Adrenal gland (tissue), 12 donors: ENCODE results near the gene PFAS. TPM values are rescaled to one million over a fixed set of nuclear protein-coding genes. Genes with fewer than 3 reads are reported as not detected.

ENCODE experiments used
- DNase-seq, 7 donors: peaks; one replicate each; pipeline ENCODE4 v3.0.0-alpha.2; 2019 to 2020
- H3K27ac ChIP-seq, 5 donors: fragments of 200-600 bp; sonication (generic) in 4 of 5; 1 replicate in 3 of 5; 2 replicates in 2 of 5; pipeline versions ENCODE4 v1.5.1 to v1.8.0; 2016 to 2020; ENCODE audit warnings: mild to moderate bottlenecking in 1 of 5
- H3K27me3 ChIP-seq: fragments of 200-600 bp; 2 replicates; pipeline ENCODE4 v1.8.0; 2021
- H3K36me3 ChIP-seq, 2 donors: fragments of 200-600 bp; replicated peaks in 1 of 2; 1 replicate in 1 of 2; 2 replicates in 1 of 2; pipeline versions ENCODE4 v1.5.1 to v1.8.0; 2018 to 2022
- H3K4me1 ChIP-seq, 2 donors: fragments of 200-600 bp; replicated peaks in 1 of 2; 1 replicate in 1 of 2; 2 replicates in 1 of 2; pipeline versions ENCODE4 v1.5.1 to v1.8.0; 2018 to 2021
- H3K4me3 ChIP-seq, 4 donors: fragments of 200-600 bp; sonication (generic) in 3 of 4; one replicate each; pipeline ENCODE4 v1.5.1; 2016 to 2018
- H3K9me3 ChIP-seq, 3 donors: fragments of 200-600 bp; sonication (generic) in 1 of 3; replicated peaks in 1 of 3; 1 replicate in 2 of 3; 2 replicates in 1 of 3; pipeline versions ENCODE4 v1.5.1 to v1.8.0; 2016 to 2021
- CTCF ChIP-seq, 6 experiments: fragments of 450-650 bp in 4 of 6; fragments of 200-600 bp in 2 of 6; sonication (generic) in 1 of 6; IDR thresholded peaks; 1 replicate in 5 of 6; 2 replicates in 1 of 6; pipeline versions ENCODE4 v1.5.1 to v1.8.0; 2016 to 2021; ENCODE audit warnings: antibody characterized with exemption in 6 of 6, mild to moderate bottlenecking in 2 of 6, moderate library complexity in 1 of 6
- POLR2A ChIP-seq, 2 donors: fragments of 450-650 bp; IDR thresholded peaks; one replicate each; pipeline ENCODE4 v1.6.1; 2017; ENCODE audit warnings: antibody characterized with exemption in 2 of 2, mild to moderate bottlenecking in 2 of 2, moderate library complexity in 1 of 2
- WGBS, 4 donors: extraction: QIAGEN DNeasy Blood & Tissue Kit in 2 of 4; methylation state at CpG; one replicate each; pipeline versions ENCODE4 v1.1.5 to v1.1.7; 2013 to 2017; 5-methylcytosine and 5-hydroxymethylcytosine counted together
- intact Hi-C, 2 donors: fragments of 100-400 bp; cut with DNase I; formaldehyde crosslinking; loops; one replicate each; pipeline versions ENCODE4 v1.14.1 to v1.15.0; 2022 to 2023
- polyA plus RNA-seq, 3 donors: library from polyadenylated mRNA; stranded (reverse); fragments of 200-250 nt in 2 of 3; fragments of 350-450 nt in 1 of 3; fragmentation: Illumina TruSeq in 1 of 3; extraction: RNeasy Lipid Tissue Mini Kit (QIAGEN cat#74804) in 1 of 3; gene quantifications; one replicate each; pipeline ENCODE4 v1.2.3, GENCODE V29; 2013 to 2014
- total RNA-seq, 9 donors: library from RNA; depleted of rRNA in 4 of 9; stranded (reverse); fragments of >200 nt in 4 of 9; fragments of 120-200 nt in 1 of 9; fragmentation: NEBNext Ultra II Directional in 1 of 9; extraction: Animal tissue kit (Norgen Biotek cat#: 25700) in 1 of 9; gene quantifications; one replicate each; pipeline versions ENCODE4 v1.1.0 to v1.2.4, GENCODE V29; 2013 to 2023
- donor health status: healthy with polysubstance abuse.
- donor health status: Bipolar disorder and iron deficiency.
- donor health status: DM: yes; HTN: yes; CAD: no.
- donor health status: DM: no; HTN: no; CAD: no.
- donor health status: DM: no; HTN: no; CAD: no.
- donor health status: DM: yes; HTN: yes; CAD: no.

The PFAS gene
- total and polyA plus RNA-seq, 12 donors, result 9.7 to 53.6 (median 21.8) TPM

GRCh38 chr17:8264320-8264719, 15.2 kb downstream of the PFAS start:
- Histone ChIP-seq H3K27ac (no peak overlapping the region), H3K4me3 (no peak overlapping the region), H3K27me3 (no peaks in the 10 kb centered on the region), H3K9me3 (no peaks in the 10 kb centered on the region), H3K36me3 (peaks cover 0 to 62% of the 10 kb centered on the region in 2 donors), H3K4me1 (no peaks in the 10 kb centered on the region)
- intact Hi-C loops, result no loop called here
- WGBS, 4 donors, result 91 to 98% (median 96%) methylated on average over 6 to 10 of the region's 10 CpGs
- TF ChIP-seq CTCF (IDR thresholded peaks at IDR 0.05), result no peak
- no peak for TF ChIP-seq POLR2A (IDR thresholded peaks at IDR 0.05)
- DNase-seq, result no peak

GRCh38 chr17:8264836-8265542, 15.9 kb downstream of the PFAS start:
- Histone ChIP-seq H3K4me3 (no peak overlapping the region), H3K27ac (no peak overlapping the region), H3K9me3 (no peaks in the 10 kb centered on the region), H3K4me1 (no peaks in the 10 kb centered on the region), H3K36me3 (peaks cover 0 to 62% of the 10 kb centered on the region in 2 donors), H3K27me3 (no peaks in the 10 kb centered on the region)
- intact Hi-C loops, result no loop called here
- 90 to 96% (median 95%) methylated on average over 9 to 18 of the region's 18 CpGs for WGBS, 4 donors
- DNase-seq, result no peak
- no peak for TF ChIP-seq POLR2A (IDR thresholded peaks at IDR 0.05)
- TF ChIP-seq CTCF (IDR thresholded peaks at IDR 0.05), result no peak

- Histone ChIP-seq H3K27ac (no peak overlapping the region), H3K4me3 (no peak overlapping the region), H3K36me3 (peaks cover 0 to 57% of the 10 kb centered on the region in 2 donors), H3K9me3 (no peaks in the 10 kb centered on the region), H3K27me3 (no peaks in the 10 kb centered on the region), H3K4me1 (no peaks in the 10 kb centered on the region)
- 93 to 95% (median 94%) methylated on average over 18 to 29 of the region's 29 CpGs for WGBS, 4 donors
- intact Hi-C loops, result no loop called here
- TF ChIP-seq CTCF (IDR thresholded peaks at IDR 0.05) (no peak), POLR2A (IDR thresholded peaks at IDR 0.05) (no peak)
- no peak for DNase-seq
Observed at GRCh38 chr17:8266648-8267479, 17.8 kb downstream of the PFAS start.

GRCh38 chr17:8267480-8268147, 18.5 kb downstream of the PFAS start:
- Histone ChIP-seq H3K27ac (no peak overlapping the region), H3K9me3 (no peaks in the 10 kb centered on the region), H3K27me3 (no peaks in the 10 kb centered on the region), H3K36me3 (peaks cover 0 to 54% of the 10 kb centered on the region in 2 donors), H3K4me1 (no peaks in the 10 kb centered on the region), H3K4me3 (no peak overlapping the region)
- TF ChIP-seq POLR2A (IDR thresholded peaks at IDR 0.05) (no peak), CTCF (IDR thresholded peaks at IDR 0.05) (no peak)
- DNase-seq, result no peak
- WGBS, 4 donors, result 82 to 90% (median 87%) methylated on average over 11 to 13 of the region's 13 CpGs
- intact Hi-C loops, result no loop called here
